ENCODE results near the gene NLGN2.

NLGN2 gene

GRCh38 chr17:7414837-7415236 lies 7.2 kb downstream of the NLGN2 start:
- DNase-seq (ENCODE audit: low spot score) = no peak

- no peak for DNase-seq (ENCODE audit: low spot score)
These were observed 8.1 kb downstream of the NLGN2 start for GRCh38 chr17:7415784-7416183.

- DNase-seq (ENCODE audit: low spot score) = no peak
These were observed 8.7 kb downstream of the NLGN2 start for GRCh38 chr17:7416323-7416722.

DNA sequence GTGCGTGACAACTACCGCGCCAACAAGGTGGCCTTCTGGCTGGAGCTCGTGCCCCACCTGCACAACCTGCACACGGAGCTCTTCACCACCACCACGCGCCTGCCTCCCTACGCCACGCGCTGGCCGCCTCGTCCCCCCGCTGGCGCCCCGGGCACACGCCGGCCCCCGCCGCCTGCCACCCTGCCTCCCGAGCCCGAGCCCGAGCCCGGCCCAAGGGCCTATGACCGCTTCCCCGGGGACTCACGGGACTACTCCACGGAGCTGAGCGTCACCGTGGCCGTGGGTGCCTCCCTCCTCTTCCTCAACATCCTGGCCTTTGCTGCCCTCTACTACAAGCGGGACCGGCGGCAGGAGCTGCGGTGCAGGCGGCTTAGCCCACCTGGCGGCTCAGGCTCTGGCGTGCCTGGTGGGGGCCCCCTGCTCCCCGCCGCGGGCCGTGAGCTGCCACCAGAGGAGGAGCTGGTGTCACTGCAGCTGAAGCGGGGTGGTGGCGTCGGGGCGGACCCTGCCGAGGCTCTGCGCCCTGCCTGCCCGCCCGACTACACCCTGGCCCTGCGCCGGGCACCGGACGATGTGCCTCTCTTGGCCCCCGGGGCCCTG lies 9.5 kb downstream of the NLGN2 start:
- DNase-seq (ENCODE audit: low spot score) = no peak

DNA sequence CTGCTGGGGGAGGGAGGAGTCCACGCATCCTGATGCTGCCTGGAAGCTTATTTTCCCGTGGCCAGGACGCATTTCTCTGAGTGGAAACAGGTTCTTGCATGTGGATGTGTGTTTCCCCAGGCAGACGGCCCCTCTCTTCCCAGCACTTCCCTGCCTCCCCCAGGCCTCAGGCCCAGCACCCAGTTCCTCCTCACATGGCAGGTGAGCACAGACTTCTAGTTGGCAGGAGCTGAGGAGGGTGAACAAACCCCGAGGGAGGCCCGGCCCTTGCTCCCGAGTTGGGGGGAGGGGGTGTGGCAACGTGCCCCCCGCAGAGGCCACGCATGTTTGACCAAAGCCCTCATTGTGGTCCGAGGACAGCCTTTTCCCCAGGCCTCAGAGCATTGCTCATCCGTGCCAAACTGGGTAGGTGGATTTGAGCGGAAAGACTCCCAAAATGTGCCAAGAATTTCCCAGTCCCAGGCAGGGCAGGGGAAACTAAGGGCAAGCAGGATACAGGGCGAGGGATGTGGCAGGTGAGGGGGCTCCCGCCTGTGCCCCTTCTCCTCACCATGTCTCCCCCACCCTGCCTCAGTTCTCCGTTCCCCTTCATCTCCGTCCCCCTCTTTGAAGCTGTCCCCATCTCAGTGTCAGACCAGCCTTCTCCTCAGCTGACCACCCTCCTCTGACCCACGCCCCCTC lies 11.0 kb downstream of the NLGN2 start:
- DNase-seq (ENCODE audit: low spot score) = no peak

GRCh38 chr17:7419819-7420610 lies 12.4 kb downstream of the NLGN2 start, which contains the start of gene SPEM1:
SPEM1 (plus strand) TSS chr17:7420324; CDS start chr17:7420385, 61 bp downstream.
- DNase-seq (ENCODE audit: low spot score) = peak; percentile 77

GRCh38 chr17:7421186-7421585 lies 13.5 kb downstream of the NLGN2 start:
- DNase-seq (ENCODE audit: low spot score) = no peak

DNA sequence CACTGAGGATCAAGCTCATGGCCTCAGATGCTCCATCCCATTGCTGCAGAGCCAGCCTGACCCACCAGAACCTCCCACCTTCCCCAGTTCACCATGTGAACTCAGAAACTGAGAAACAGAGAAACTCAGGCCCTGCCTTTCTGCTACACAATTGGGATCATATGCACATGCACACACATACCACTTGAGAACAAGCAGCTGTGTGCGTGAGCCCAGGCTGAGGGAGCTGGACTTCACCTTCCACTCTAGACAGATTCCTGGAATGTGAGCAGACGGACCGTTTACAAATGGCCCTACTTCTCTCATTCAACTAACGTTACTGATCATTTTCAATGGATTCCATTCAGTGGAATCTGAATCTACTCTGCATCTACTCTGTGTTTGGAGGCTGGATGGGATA lies 16.0 kb downstream of the NLGN2 start:
- DNase-seq (ENCODE audit: low spot score) = no peak

GRCh38 chr17:7425316-7425715 lies 17.7 kb downstream of the NLGN2 start, which contains the start of gene SPEM2:
SPEM2 (plus strand) TSS chr17:7425616; CDS start chr17:7425689, 73 bp downstream.
- DNase-seq (ENCODE audit: low spot score) = no peak

DNA sequence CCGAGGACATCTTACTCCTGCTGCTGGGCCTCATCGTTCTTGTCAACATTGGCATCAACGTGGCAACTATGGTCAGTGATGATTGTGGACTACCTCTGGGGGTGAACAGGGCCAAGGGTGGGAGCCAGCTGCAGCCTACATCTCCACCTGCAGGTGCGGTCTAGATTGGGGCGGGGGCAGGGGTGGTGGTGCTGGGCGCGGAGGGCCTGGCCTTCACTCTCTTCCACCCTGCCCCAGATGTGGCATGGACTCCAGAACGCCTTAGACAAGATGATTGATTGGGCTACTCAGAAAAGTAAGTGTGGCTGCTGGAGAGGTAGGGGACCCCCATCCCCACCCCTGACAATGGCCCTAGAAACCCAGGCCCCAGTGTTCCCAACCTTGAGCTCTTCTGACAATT lies 18.1 kb downstream of the NLGN2 start:
- no peak for DNase-seq (ENCODE audit: low spot score)

DNA sequence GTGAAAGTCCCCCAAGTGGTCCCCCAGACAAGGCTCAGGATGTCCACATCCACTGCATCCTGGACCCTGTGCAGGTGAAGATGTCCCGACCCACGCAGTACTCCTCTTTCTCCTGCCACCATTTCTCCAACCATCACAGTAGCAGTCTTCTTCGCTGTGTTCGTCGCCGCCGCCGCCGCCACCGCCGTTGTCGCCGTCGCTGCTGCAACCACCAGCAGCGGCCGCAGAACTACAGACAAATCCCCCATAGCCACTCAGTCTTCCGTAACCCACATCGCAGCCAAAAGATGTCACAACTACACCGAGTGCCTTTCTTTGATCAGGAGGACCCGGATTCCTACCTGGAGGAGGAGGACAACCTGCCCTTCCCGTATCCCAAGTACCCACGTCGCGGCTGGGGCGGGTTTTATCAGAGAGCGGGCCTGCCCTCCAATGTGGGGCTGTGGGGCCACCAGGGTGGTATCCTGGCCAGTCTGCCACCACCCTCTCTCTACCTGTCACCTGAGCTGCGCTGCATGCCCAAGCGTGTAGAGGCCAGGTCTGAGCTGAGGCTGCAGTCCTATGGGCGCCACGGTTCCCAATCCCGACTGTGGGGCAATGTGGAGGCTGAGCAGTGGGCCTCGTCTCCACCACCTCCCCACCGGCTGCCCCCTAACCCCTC lies 18.7 kb downstream of the NLGN2 start:
- DNase-seq (ENCODE audit: low spot score) = no peak

DNA sequence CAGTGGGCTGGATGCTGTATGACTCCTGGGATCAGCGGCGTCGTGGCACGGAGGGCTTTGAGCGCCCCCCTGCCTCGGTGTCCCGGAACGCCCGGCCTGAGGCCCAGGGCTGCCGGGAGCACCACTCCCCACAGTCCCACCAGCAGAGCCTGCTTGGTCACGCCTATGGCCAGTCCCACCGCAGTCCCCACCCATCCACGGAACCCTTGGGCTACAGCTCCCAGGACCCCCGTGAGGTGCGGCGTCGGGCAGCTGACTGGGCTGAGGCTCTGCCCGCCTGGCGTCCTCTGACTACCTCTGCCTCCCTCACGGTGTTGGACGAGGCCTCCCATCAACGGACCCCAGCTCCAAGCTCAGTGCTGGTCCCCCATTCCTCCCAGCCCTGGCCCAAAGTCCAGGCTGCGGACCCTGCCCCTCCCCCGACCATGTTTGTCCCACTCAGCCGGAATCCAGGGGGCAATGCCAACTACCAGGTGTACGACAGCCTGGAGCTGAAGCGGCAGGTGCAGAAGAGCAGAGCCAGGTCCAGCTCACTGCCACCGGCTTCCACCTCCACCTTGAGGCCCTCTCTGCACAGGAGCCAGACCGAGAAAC lies 19.3 kb downstream of the NLGN2 start:
- no peak for DNase-seq (ENCODE audit: low spot score)

GRCh38 chr17:7427549-7427948 lies 19.9 kb downstream of the NLGN2 start:
- no peak for DNase-seq (ENCODE audit: low spot score)

- no peak for DNase-seq (ENCODE audit: low spot score)
These were observed 20.9 kb downstream of the NLGN2 start, which contains the start of gene SPEM3 for GRCh38 chr17:7428557-7428956. SPEM3 (plus strand) TSS chr17:7428857; CDS start chr17:7428903, 46 bp downstream.

DNA sequence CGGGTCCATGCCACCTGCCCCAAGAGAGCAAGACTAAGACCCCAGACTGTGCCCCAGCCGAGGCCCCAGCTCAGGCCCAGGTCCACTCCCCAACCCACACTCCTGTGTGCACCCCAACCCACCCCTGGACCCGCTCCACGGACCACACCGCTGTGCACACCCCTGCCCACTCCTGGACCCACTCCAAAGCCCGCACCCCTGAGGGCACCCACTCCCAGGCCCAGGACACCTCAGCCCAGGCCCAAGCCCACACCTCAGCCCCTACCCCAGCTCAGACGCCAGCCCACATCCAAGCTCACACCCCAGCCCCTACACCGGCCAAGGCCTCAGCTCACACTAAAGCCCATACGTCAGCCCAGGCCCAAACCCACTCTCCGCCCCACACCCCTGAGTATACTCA lies 22.1 kb downstream of the NLGN2 start:
- no peak for DNase-seq (ENCODE audit: low spot score)

- DNase-seq (ENCODE audit: low spot score) = no peak
These were observed 23.6 kb downstream of the NLGN2 start for GRCh38 chr17:7431231-7431630.

GRCh38 chr17:7432296-7432695 lies 24.7 kb downstream of the NLGN2 start:
- no peak for DNase-seq (ENCODE audit: low spot score)

DNA sequence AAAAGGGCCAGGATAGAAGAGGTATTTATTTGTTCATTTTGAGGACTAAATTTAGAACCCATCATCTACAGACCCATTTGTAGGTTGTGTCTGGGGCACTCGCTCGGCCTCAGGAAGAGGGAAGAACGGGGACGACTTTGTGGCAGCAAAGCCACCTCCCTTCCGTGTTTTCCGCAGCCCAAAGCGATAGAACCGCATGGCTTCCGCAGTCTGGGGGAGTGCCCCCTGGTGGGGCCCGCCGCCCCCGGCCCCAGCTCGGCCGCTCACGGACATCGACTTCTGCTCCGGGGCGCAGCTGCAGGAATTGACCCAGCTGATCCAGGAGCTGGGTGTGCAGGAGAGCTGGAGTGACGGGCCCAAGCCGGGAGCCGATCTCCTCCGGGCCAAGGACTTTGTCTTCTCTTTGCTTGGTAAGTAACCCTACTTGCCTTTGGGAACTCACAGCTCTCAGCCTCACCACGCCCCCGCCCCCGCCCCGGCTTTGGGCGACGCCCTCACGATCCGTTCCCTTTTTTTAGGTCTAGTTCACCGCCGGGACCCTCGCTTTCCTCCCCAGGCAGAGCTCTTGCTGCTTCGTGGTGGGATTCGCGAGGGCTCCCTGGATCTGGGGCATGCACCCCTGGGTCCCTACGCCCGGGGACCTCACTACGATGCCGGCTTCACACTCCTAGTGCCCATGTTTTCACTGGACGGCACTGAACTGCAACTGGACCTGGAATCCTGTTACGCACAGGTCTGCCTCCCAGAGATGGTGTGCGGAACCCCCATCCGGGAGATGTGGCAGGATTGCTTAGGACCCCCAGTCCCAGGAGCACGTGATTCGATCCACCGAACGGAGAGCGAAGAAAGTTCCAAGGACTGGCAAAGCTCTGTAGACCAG lies 28.3 kb downstream of the NLGN2 start:
- DNase-seq (ENCODE audit: low spot score) = peak; percentile 81

DNA sequence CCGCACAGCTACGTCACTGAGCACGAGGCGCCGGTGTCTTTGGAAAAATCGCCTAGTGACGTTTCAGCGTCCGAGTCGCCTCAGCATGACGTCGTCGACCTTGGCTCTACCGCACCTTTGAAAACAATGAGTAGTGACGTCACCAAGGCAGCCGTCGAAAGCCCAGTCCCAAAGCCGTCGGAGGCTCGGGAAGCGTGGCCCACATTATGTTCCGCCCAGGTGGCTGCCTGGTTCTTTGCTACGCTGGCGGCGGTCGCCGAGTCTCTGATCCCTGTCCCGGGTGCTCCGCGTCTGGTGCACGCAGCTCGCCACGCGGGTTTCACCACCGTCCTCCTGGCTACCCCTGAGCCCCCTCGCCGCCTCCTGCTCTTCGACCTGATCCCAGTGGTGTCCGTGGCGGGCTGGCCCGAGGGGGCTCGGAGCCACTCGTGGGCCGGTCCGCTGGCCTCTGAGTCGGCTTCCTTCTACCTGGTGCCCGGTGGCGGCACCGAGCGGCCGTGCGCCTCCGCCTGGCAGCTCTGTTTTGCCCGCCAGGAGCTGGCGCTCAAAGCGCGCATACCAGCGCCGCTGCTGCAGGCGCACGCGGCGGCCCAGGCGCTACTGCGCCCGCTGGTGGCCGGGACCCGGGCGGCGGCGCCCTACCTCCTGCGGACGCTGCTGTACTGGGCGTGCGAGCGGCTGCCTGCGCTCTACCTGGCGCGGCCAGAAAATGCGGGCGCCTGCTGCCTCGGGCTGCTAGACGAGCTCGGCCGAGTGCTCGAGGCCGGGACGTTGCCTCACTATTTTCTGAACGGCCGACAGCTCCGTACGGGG lies 29.1 kb downstream of the NLGN2 start:
- DNase-seq (ENCODE audit: low spot score) = peak; percentile 94

- no peak for DNase-seq (ENCODE audit: low spot score)
These were observed 29.8 kb downstream of the NLGN2 start for GRCh38 chr17:7437369-7437863.

Data from ecto neural progenitor cell (in vitro differentiated cells).